LHCN-M2 (cell line): Measurements from ENCODE around the gene ADAMTS10. TPM values are rescaled to one million over a fixed set of nuclear protein-coding genes. Genes with fewer than 3 reads are reported as not detected.
"Not testable (repeated sequence)": the region's sequence is repeated elsewhere in the genome, so short reads cannot be mapped to it uniquely, and the experiment has no call there.

Experiments
- DNase-seq: peaks from one replicate; pipeline ENCODE4 v3.0.0-alpha.2; 2012; ENCODE audit warnings: low read depth
- polyA plus RNA-seq: library from polyadenylated mRNA; unstranded; fragments of >200 nt; gene quantifications from one replicate; pipeline ENCODE4 v1.2.1, GENCODE V29; 2012; ENCODE audit warnings: missing spikeins
- total RNA-seq: library from RNA; depleted of rRNA; stranded (reverse); fragments of >200 nt; gene quantifications from 2 replicates; pipeline ENCODE4 v1.2.3, GENCODE V29; 2014; rRNA removed

Gene ADAMTS10
- 0.06 and 0.46 TPM in 2 replicates for total RNA-seq
- 0.23 TPM for polyA plus RNA-seq

GRCh38 chr19:8610041-8610935, at the start of gene ADAMTS10:
ADAMTS10 (minus strand) TSS chr19:8610715; CDS start chr19:8605710, 5,005 bp downstream.
- DNase-seq: no peak

- DNase-seq: no peak
Measured at GRCh38 chr19:8659905-8660304, 49.4 kb upstream of the ADAMTS10 start.

- DNase-seq: no peak
Measured at GRCh38 chr19:8657869-8658268, 47.4 kb upstream of the ADAMTS10 start.

- no peak for DNase-seq
Measured at GRCh38 chr19:8655340-8655709, 44.8 kb upstream of the ADAMTS10 start.

- DNase-seq: peak; percentile 14
Measured at GRCh38 chr19:8654591-8655339, 44.2 kb upstream of the ADAMTS10 start.

GRCh38 chr19:8648240-8648639, 37.7 kb upstream of the ADAMTS10 start:
- no peak for DNase-seq

- DNase-seq: no peak
Measured at GRCh38 chr19:8643860-8644653, 33.5 kb upstream of the ADAMTS10 start.

GRCh38 chr19:8642561-8642960, 32.0 kb upstream of the ADAMTS10 start:
- DNase-seq: no peak

GRCh38 chr19:8641908-8642547, 31.5 kb upstream of the ADAMTS10 start:
- DNase-seq: peak; percentile 31

GRCh38 chr19:8641221-8641907, 30.8 kb upstream of the ADAMTS10 start:
- no peak for DNase-seq

- no peak for DNase-seq
Measured at GRCh38 chr19:8640402-8641004, 30.0 kb upstream of the ADAMTS10 start.

- no peak for DNase-seq
Measured at GRCh38 chr19:8639821-8640401, 29.4 kb upstream of the ADAMTS10 start.

- DNase-seq: no peak
Measured at GRCh38 chr19:8638078-8638619, 27.6 kb upstream of the ADAMTS10 start.

GRCh38 chr19:8637070-8637469, 26.6 kb upstream of the ADAMTS10 start:
- DNase-seq: not testable (repeated sequence)

- DNase-seq: no peak
Measured at GRCh38 chr19:8635422-8635821, 24.9 kb upstream of the ADAMTS10 start.

- DNase-seq: no peak
Measured at GRCh38 chr19:8631425-8631819, 20.9 kb upstream of the ADAMTS10 start.

- DNase-seq: no peak
Measured at GRCh38 chr19:8630796-8631424, 20.4 kb upstream of the ADAMTS10 start.

- no peak for DNase-seq
Measured at GRCh38 chr19:8629996-8630683, 19.6 kb upstream of the ADAMTS10 start, which contains the start of gene NFILZ. NFILZ (plus strand) TSS chr19:8630633; CDS start chr19:8676766, 46,133 bp downstream.
